GM21423 (cell line): Measurements from ENCODE around the gene PDLIM3.
"Not testable (repeated sequence)": the region's sequence is repeated elsewhere in the genome, so short reads cannot be mapped to it uniquely, and the experiment has no call there.

Experiments
- ATAC-seq: cut with Tn5 transposase; IDR thresholded peaks from one replicate; pipeline ENCODE4 v1.9.1; 2021; ENCODE audit warnings: mild to moderate bottlenecking, moderate library complexity; ENCODE audit not compliant: unreplicated experiment

Gene PDLIM3

GRCh38 chr4:185522451-185522850, 12.9 kb downstream of the PDLIM3 start:
- ATAC-seq, result no peak

- no peak for ATAC-seq
Observed at GRCh38 chr4:185520119-185520518, 15.2 kb downstream of the PDLIM3 start.

GRCh38 chr4:185518494-185518893, 16.8 kb downstream of the PDLIM3 start:
- ATAC-seq, result no peak

GRCh38 chr4:185518069-185518468, 17.2 kb downstream of the PDLIM3 start:
- no peak for ATAC-seq

- no peak for ATAC-seq
Observed at GRCh38 chr4:185515248-185515647, 20.1 kb downstream of the PDLIM3 start.

- ATAC-seq, result no peak
Observed at GRCh38 chr4:185514182-185514697, 21.1 kb downstream of the PDLIM3 start.

GRCh38 chr4:185513489-185514181, 21.7 kb downstream of the PDLIM3 start:
- no peak for ATAC-seq

- no peak for ATAC-seq
Observed at GRCh38 chr4:185512516-185512915, 22.8 kb downstream of the PDLIM3 start.

GRCh38 chr4:185511243-185511642, 24.1 kb downstream of the PDLIM3 start:
- not testable (repeated sequence) for ATAC-seq

- ATAC-seq, result no peak
Observed at GRCh38 chr4:185510806-185511205, 24.5 kb downstream of the PDLIM3 start.

- no peak for ATAC-seq
Observed at GRCh38 chr4:185508181-185508580, 27.1 kb downstream of the PDLIM3 start.

- no peak for ATAC-seq
Observed at GRCh38 chr4:185506422-185506821, 28.9 kb downstream of the PDLIM3 start.

- ATAC-seq, result no peak
Observed at GRCh38 chr4:185504098-185505047, 30.9 kb downstream of the PDLIM3 start.

GRCh38 chr4:185502386-185502785, 32.9 kb downstream of the PDLIM3 start:
- no peak for ATAC-seq

GRCh38 chr4:185500576-185500975, 34.7 kb downstream of the PDLIM3 start:
- ATAC-seq, result no peak

GRCh38 chr4:185500035-185500434, 35.3 kb downstream of the PDLIM3 start:
- no peak for ATAC-seq

GRCh38 chr4:185488650-185489049, 46.7 kb downstream of the PDLIM3 start:
- no peak for ATAC-seq

GRCh38 chr4:185481401-185481800, 53.9 kb downstream of the PDLIM3 start:
- no peak for ATAC-seq

- ATAC-seq, result peak; percentile 5
Observed at GRCh38 chr4:185480016-185480732, 55.1 kb downstream of the PDLIM3 start.

- ATAC-seq, result peak; percentile 80
Observed at GRCh38 chr4:185479507-185479971, 55.8 kb downstream of the PDLIM3 start.

GRCh38 chr4:185473247-185473646, 62.1 kb downstream of the PDLIM3 start:
- ATAC-seq, result no peak
